ENCODE measurements around the gene C21orf58.

The C21orf58 gene

GRCh38 chr21:46297338-46298271 is 26.1 kb downstream of the C21orf58 start:
- Histone ChIP-seq H3K36me3 (peaks cover 32% of the 10 kb centered on the region), H3K9me3 (no peaks in the 10 kb centered on the region), H3K4me1 (ENCODE audit: control insufficient read depth in 1 of 2, insufficient read depth in 1 of 2, low read depth in 1 of 2, low read length in 1 of 2) (peaks cover 6 to 11% of the 10 kb centered on the region in 2 experiments), H3K27ac (no peak overlapping the region), H3K27me3 (peaks cover 41% of the 10 kb centered on the region), H3K4me3 (ENCODE audit: low read depth in 1 of 2, low read length in 1 of 2) (no peak overlapping the region)
- TF ChIP-seq CTCF (IDR thresholded peaks at IDR 0.05), result no peak

- Histone ChIP-seq H3K36me3 (peaks cover 26% of the 10 kb centered on the region), H3K27me3 (peaks cover 41% of the 10 kb centered on the region), H3K9me3 (no peaks in the 10 kb centered on the region), H3K27ac (no peak overlapping the region), H3K4me3 (ENCODE audit: low read depth in 1 of 2, low read length in 1 of 2) (peak overlapping the region in 1 of 2 experiments; percentile 15), H3K4me1 (ENCODE audit: control insufficient read depth in 1 of 2, insufficient read depth in 1 of 2, low read depth in 1 of 2, low read length in 1 of 2) (peaks cover 8 to 14% of the 10 kb centered on the region in 2 experiments)
- no peak for TF ChIP-seq CTCF (IDR thresholded peaks at IDR 0.05)
Measured at GRCh38 chr21:46295996-46296752, 27.5 kb downstream of the C21orf58 start.

- TF ChIP-seq CTCF (IDR thresholded peaks at IDR 0.05), result no peak
- H3K4me3 ChIP-seq (ENCODE audit: low read depth in 1 of 2, low read length in 1 of 2), result no peak overlapping the region
Measured at GRCh38 chr21:46295177-46295770, 28.4 kb downstream of the C21orf58 start.

GRCh38 chr21:46294647-46295176 is 29.0 kb downstream of the C21orf58 start:
- Histone ChIP-seq H3K9me3 (no peaks in the 10 kb centered on the region), H3K4me1 (ENCODE audit: control insufficient read depth in 1 of 2, insufficient read depth in 1 of 2, low read depth in 1 of 2, low read length in 1 of 2) (peaks cover 11 to 16% of the 10 kb centered on the region in 2 experiments), H3K27ac (no peak overlapping the region), H3K36me3 (peaks cover 12% of the 10 kb centered on the region), H3K27me3 (peaks cover 41% of the 10 kb centered on the region), H3K4me3 (ENCODE audit: low read depth in 1 of 2, low read length in 1 of 2) (no peak overlapping the region)
- no peak for TF ChIP-seq CTCF (IDR thresholded peaks at IDR 0.05)

More at GRCh38 chr21:46295177-46295770, 28.4 kb downstream of the C21orf58 start:
- H3K27me3 ChIP-seq, result peaks cover 41% of the 10 kb centered on the region
- H3K36me3 ChIP-seq, result peaks cover 17% of the 10 kb centered on the region
- no peaks in the 10 kb centered on the region for H3K9me3 ChIP-seq
- no peak overlapping the region for H3K27ac ChIP-seq
- peaks cover 11 to 16% of the 10 kb centered on the region in 2 experiments for H3K4me1 ChIP-seq (ENCODE audit: control insufficient read depth in 1 of 2, insufficient read depth in 1 of 2, low read depth in 1 of 2, low read length in 1 of 2)

- no peak for TF ChIP-seq CTCF (IDR thresholded peaks at IDR 0.05)
Measured at GRCh38 chr21:46291561-46291960, 32.1 kb downstream of the C21orf58 start.

More at GRCh38 chr21:46291561-46291960, 32.1 kb downstream of the C21orf58 start:
- peaks cover 9 to 16% of the 10 kb centered on the region in 2 experiments for H3K4me1 ChIP-seq (ENCODE audit: control insufficient read depth in 1 of 2, insufficient read depth in 1 of 2, low read depth in 1 of 2, low read length in 1 of 2)
- H3K27me3 ChIP-seq, result peaks cover 20% of the 10 kb centered on the region
- H3K9me3 ChIP-seq, result no peaks in the 10 kb centered on the region
- H3K4me3 ChIP-seq (ENCODE audit: low read depth in 1 of 2, low read length in 1 of 2), result no peak overlapping the region
- H3K27ac ChIP-seq, result no peak overlapping the region
- H3K36me3 ChIP-seq, result peaks cover 7% of the 10 kb centered on the region
